ENCODE measurements around the gene DAB1. TPM values are rescaled to one million over a fixed set of nuclear protein-coding genes. Genes with fewer than 3 reads are reported as not detected.
"Not testable (repeated sequence)": the region's sequence is repeated elsewhere in the genome, so short reads cannot be mapped to it uniquely, and the experiment has no call there.

The DAB1 gene
- total RNA-seq, 1 experiment from 2014 or later: not detected

DNA sequence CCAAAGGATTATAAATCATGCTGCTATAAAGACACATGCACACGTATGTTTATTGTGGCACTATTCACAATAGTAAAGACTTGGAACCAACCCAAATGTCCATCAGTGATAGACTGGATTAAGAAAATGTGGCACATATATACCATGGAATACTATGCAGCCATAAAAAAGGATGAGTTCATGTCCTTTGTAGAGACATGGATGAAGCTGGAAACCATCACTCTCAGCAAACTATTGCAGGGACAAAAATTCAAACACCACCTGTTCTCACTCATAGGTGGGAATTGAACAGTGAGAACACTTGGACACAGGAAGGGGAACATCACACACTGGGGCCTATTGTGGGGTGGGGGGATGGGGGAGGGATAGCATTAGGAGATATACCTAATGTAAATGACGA is 203.0 kb downstream of the DAB1 start:
- not testable (repeated sequence) for H3K4me1 ChIP-seq (replicated peaks); H3K4me3 ChIP-seq; H3K27me3 ChIP-seq (replicated peaks); DNase-seq (ENCODE audit: low read depth in 1 of 2, low spot score in 2 of 2); H3K36me3 ChIP-seq; H3K27ac ChIP-seq; H3K9me3 ChIP-seq (replicated peaks)

DNA sequence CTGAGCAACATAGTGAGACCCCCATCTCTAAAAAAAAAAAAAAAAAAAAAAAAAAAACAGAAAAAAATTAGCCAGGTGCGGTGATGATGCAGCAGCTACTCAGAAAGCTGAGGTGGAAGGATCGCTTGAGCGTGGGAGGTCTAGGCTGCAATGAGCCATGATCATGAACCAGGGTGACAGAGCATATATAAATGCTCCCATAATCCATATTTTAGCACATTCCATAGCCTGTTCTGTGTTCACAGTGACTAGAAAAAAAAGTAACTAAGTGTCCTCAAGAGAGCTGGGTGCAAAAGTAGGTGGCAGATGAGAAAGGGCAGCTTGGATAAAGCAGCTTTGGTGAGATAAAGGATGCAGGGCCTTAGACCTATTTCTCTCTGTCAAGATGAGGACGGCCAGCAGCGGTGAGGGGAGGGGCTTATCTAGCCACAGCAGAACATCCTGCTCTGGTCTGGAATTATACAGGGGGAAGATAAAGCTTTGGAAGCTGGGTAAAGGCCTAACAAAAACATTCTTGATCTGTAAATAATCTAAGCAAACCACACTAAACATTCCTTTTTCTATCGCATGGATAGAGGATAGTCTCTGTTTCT is 205.3 kb downstream of the DAB1 start:
- DNase-seq (ENCODE audit: low read depth in 1 of 2, low spot score in 2 of 2): no peak
- no peaks in the 10 kb centered on the region for H3K36me3 ChIP-seq
- H3K27ac ChIP-seq: no peak overlapping the region

DNA sequence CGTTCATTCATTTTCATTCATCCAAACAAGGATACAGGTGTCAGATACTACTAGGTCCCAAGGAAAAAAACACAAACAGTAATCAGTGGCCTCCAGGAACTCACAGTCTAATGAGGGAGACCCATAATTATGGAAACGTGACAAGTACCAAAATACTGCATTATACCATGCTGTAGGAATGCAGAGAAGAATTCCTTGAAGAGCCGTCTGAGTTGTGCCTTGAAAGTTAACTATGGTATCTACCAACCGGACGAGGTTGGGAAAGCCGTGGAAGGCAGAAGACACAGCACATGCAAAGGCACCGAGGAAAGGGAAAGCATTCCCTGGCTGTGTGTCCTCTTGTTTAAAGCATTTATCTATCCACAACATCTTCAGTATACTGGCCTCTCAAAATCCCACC is 206.0 kb downstream of the DAB1 start:
- Histone ChIP-seq H3K9me3 (replicated peaks) (no peaks in the 10 kb centered on the region), H3K36me3 (no peaks in the 10 kb centered on the region), H3K4me1 (replicated peaks) (no peaks in the 10 kb centered on the region), H3K27me3 (replicated peaks) (peaks cover 3% of the 10 kb centered on the region; the same call in 1 of the 2 replicates), H3K4me3 (no peak overlapping the region), H3K27ac (no peak overlapping the region)
- no peak for DNase-seq (ENCODE audit: low read depth in 1 of 2, low spot score in 2 of 2)

More for the DNA sequence above, 205.3 kb downstream of the DAB1 start:
- H3K4me3 ChIP-seq: no peak overlapping the region
- H3K4me1 ChIP-seq (replicated peaks): no peaks in the 10 kb centered on the region
- no peaks in the 10 kb centered on the region for H3K9me3 ChIP-seq (replicated peaks)
- H3K27me3 ChIP-seq (replicated peaks): peaks cover 2% of the 10 kb centered on the region; the same call in 1 of the 2 replicates

DNA sequence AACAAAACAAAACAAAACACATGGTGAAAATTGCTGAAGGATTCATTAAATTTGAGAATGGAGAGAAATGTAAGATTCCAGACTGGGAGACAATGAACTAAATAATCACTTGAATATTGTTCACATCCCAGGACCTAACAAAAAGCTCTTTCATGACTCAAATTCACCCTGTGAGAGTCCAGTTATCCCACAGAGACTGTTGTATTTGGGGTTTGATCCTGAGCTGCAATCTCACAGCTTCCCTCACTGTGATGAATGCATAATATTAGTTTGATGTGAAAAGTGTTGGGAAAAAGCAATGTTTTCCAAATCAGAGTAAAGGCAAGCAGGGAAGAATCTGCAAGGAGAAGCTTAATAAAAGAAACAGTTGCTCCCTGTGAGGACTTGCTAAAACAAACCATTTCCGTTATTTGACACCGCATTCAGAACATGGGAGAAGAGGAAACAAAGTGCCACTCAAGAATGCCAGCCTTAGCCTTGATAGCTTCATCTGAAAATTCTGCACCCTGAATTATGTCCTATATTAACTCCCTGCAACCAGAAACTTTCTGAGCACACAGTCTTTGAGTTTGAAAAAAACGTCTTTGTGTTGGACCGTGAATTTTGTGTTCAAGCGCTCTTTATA is 208.8 kb downstream of the DAB1 start:
- Histone ChIP-seq H3K9me3 (replicated peaks) (no peaks in the 10 kb centered on the region), H3K27me3 (replicated peaks) (peaks cover 3% of the 10 kb centered on the region; the same call in 1 of the 2 replicates), H3K36me3 (no peaks in the 10 kb centered on the region), H3K27ac (no peak overlapping the region), H3K4me1 (replicated peaks) (no peaks in the 10 kb centered on the region), H3K4me3 (no peak overlapping the region)
- DNase-seq (ENCODE audit: low read depth in 1 of 2, low spot score in 2 of 2): no peak

DNA sequence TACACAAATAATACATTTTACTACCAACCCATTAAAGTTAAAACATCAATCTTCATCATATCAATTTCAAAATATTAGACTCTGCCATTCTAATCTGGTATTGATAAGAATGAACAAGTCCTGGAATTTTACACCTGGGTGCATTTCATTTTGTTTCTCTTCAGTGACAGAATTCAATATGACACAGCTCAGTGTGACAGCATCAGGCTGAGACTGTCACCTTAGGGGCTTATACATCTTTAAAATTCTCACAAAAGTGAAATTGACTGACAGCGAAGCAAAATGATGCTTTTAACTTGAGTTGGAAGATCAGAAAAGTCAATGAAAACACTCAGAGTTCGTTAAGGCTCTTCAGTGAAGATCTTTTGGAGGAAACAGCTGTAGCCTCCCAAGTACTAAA is 213.0 kb downstream of the DAB1 start:
- H3K9me3 ChIP-seq (replicated peaks): no peaks in the 10 kb centered on the region
- no peak for DNase-seq (ENCODE audit: low read depth in 1 of 2, low spot score in 2 of 2)
- no peaks in the 10 kb centered on the region for H3K4me1 ChIP-seq (replicated peaks)
- H3K27ac ChIP-seq: no peak overlapping the region
- H3K4me3 ChIP-seq: no peak overlapping the region
- no peaks in the 10 kb centered on the region for H3K36me3 ChIP-seq
- peaks cover 3% of the 10 kb centered on the region; the same call in 1 of the 2 replicates for H3K27me3 ChIP-seq (replicated peaks)

DNA sequence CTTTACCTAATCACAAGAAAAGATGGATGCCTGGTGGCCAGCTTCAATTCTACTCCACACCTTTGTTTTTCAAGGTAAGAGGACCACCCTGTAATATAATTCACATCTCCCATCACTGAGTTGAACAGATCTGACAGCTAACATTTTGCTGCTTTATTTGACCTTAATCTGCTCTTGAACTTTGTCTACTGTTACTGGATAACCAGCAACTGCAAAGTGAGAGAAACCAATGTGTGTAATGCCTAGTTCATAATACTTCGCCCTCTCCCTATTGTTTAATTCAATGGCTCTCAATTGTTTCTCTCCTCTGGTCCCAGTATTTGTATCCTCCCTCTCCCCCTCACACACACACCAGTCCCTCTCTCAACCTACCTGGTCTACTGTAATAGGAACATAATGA is 214.4 kb downstream of the DAB1 start:
- no peaks in the 10 kb centered on the region for H3K4me1 ChIP-seq (replicated peaks)
- no peak overlapping the region for H3K27ac ChIP-seq
- DNase-seq (ENCODE audit: low read depth in 1 of 2, low spot score in 2 of 2): no peak
- H3K27me3 ChIP-seq (replicated peaks): peaks cover 3% of the 10 kb centered on the region; the same call in 1 of the 2 replicates
- no peaks in the 10 kb centered on the region for H3K9me3 ChIP-seq (replicated peaks)
- no peak overlapping the region for H3K4me3 ChIP-seq
- no peaks in the 10 kb centered on the region for H3K36me3 ChIP-seq

DNA sequence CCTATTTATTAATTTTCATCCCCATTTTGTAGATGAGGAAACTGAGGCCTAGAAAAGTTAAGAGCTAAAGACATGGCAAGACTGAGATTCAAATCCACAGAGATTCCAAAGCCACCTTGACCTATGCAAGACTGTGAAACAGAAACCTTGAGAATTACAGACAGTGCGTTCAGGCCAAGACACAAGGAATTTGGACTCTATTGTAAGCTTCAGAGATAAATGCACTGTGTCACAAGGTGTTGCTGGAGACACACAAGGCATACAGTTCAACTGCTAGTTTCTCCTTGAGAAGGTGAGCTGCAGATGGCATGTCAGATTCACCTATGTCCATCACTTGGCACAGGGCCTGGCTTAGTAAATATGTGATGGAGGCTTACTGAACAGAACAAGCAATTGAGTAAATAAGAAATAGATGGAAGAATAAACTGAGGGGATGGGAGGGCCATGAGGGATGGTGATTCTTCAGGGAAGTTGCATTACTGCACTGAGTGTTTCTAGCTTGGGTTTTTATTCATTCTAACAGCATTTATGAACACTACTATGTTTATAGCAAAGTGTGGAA is 215.0 kb downstream of the DAB1 start:
- no peak overlapping the region for H3K4me3 ChIP-seq
- H3K4me1 ChIP-seq (replicated peaks): no peaks in the 10 kb centered on the region
- no peak for DNase-seq (ENCODE audit: low read depth in 1 of 2, low spot score in 2 of 2)
- H3K36me3 ChIP-seq: no peaks in the 10 kb centered on the region
- H3K9me3 ChIP-seq (replicated peaks): no peaks in the 10 kb centered on the region
- H3K27ac ChIP-seq: no peak overlapping the region
- H3K27me3 ChIP-seq (replicated peaks): peaks cover 3% of the 10 kb centered on the region; the same call in 1 of the 2 replicates

DNA sequence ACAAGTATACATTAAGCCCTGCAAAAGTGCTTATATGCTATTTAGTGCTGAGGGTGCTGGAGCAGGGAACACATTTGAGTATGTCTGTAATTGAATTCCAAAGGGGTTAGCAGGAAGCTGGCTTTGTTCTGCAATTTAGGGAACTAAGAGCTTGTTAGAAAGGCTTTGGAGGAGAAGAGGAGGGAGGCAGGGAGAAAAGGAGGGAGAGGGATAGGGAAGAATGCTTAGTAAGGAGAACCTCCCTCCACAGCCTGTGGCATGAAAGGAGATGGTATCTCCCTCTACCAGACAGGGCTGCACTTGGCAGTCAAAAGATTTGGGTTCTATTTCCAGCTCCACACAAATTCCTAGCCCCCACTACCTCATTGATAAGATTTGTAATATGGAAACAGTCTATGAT is 217.8 kb downstream of the DAB1 start:
- Histone ChIP-seq H3K27ac (no peak overlapping the region), H3K36me3 (no peaks in the 10 kb centered on the region), H3K4me1 (replicated peaks) (no peaks in the 10 kb centered on the region), H3K9me3 (replicated peaks) (no peaks in the 10 kb centered on the region), H3K4me3 (no peak overlapping the region), H3K27me3 (replicated peaks) (no peaks in the 10 kb centered on the region; the same call in 1 of the 2 replicates)
- no peak for DNase-seq (ENCODE audit: low read depth in 1 of 2, low spot score in 2 of 2)

DNA sequence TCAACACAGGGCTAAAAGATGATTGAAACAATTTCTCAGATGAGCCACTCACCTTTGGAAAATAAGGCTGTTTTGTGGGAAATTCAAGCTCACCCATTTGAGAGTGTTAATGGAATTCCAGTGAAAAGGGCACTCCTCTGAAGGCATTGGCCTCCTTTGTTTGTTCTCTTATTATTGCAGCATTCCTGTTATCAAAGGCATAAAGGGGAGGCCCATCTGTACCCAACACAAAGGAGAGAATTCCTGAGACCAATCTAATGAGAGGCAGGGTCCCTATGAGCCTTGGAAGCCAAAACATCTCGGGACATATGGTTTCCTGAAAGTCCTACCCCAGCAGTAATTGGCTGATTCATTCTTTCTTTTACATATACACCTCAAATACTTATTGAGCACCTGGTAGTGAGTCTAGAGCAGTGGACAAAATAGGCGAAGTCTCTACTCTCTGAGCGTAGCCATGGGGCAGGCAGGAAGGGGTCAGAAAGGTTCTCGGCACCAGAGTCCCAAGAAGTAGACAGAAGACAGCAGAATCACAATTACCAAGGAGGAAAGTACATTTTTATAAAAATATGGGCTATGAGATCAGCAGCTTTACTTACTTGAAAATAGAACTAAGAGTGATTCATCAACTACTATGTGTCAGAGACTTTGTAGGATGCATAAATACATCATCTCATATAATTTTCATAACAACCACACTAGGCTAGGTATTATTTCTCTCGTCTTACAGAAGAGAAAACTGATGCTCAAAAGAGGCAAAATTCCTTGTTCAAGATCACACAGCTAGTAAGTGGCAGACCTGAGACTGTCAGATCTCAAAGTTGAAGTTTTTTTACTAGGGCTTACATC is 218.7 kb downstream of the DAB1 start:
- no peaks in the 10 kb centered on the region for H3K4me1 ChIP-seq (replicated peaks)
- no peaks in the 10 kb centered on the region for H3K9me3 ChIP-seq (replicated peaks)
- H3K4me3 ChIP-seq: no peak overlapping the region
- no peaks in the 10 kb centered on the region; the same call in 1 of the 2 replicates for H3K27me3 ChIP-seq (replicated peaks)
- DNase-seq (ENCODE audit: low read depth in 1 of 2, low spot score in 2 of 2): no peak
- no peak overlapping the region for H3K27ac ChIP-seq
- H3K36me3 ChIP-seq: no peaks in the 10 kb centered on the region

DNA sequence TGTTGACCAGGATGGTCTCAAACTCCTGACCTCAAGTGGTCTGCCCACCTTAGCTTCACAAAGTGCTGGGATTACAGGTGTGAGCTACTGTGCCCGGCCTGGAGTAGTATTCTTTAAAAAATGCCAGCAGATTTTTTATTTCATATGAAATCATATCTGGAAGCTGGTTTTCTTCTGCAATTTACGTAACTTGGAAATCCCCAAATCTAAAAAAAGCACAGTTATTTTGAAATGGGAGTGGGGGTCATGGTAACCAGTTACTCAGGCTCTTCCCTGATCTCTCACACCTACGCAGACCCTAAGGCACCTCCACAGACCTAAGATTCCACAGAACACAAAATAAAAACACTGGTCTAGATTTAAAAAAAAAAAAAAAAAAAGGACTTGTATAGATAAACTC is 219.8 kb downstream of the DAB1 start:
- DNase-seq (ENCODE audit: low read depth in 1 of 2, low spot score in 2 of 2): no peak
- H3K4me1 ChIP-seq (replicated peaks): no peaks in the 10 kb centered on the region
- no peaks in the 10 kb centered on the region for H3K9me3 ChIP-seq (replicated peaks)
- H3K27ac ChIP-seq: no peak overlapping the region
- no peaks in the 10 kb centered on the region; the same call in 1 of the 2 replicates for H3K27me3 ChIP-seq (replicated peaks)
- no peaks in the 10 kb centered on the region for H3K36me3 ChIP-seq
- no peak overlapping the region for H3K4me3 ChIP-seq

DNA sequence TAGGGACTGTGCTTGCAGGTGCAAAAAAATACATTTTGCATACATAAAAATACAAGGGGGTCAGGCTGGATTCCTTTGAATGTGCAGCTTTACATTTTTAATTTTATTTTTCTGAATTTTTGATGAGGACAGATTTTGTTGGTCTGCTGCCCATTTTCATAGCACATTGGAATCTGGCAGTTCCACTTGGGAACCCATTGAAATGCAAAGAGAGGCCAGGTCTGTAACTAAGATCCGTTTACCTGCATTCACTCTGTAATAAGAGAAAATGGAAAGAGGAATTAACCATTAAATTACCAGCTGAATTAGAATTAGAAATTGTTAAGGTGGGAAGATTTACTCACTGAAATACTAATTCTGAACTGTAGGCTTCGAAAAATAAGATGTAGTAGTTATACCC is 221.6 kb downstream of the DAB1 start:
- Histone ChIP-seq H3K4me3 (no peak overlapping the region), H3K36me3 (no peaks in the 10 kb centered on the region), H3K4me1 (replicated peaks) (no peaks in the 10 kb centered on the region), H3K27me3 (replicated peaks) (no peaks in the 10 kb centered on the region), H3K9me3 (replicated peaks) (no peaks in the 10 kb centered on the region), H3K27ac (no peak overlapping the region)
- DNase-seq (ENCODE audit: low read depth in 1 of 2, low spot score in 2 of 2): no peak

DNA sequence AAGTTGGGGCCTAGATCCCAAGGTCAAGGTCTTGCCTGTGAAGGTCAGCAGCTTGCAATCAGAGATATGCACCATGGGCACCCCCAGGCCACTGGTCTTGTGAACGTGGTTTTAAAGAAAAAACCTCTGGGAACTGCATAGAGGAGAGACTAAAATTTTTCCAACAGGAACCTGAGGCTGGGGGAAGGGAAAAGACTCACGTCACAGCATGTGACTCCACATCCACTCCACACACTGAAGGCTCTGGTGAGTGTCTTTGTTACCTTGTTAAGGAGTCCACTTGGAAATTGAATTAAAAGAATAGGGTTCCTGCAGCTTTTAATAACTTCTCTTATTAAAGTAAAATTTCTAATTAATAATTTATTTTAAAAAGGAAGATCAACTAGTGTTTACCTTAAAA is 224.9 kb downstream of the DAB1 start:
- H3K36me3 ChIP-seq: no peaks in the 10 kb centered on the region
- no peak for DNase-seq (ENCODE audit: low read depth in 1 of 2, low spot score in 2 of 2)
- H3K27ac ChIP-seq: no peak overlapping the region
- H3K4me1 ChIP-seq (replicated peaks): no peaks in the 10 kb centered on the region
- no peaks in the 10 kb centered on the region for H3K9me3 ChIP-seq (replicated peaks)
- H3K27me3 ChIP-seq (replicated peaks): 0 out of 2 replicates have a peak, but pooled peaks cover 2% of the 10 kb centered on the region
- H3K4me3 ChIP-seq: no peak overlapping the region

DNA sequence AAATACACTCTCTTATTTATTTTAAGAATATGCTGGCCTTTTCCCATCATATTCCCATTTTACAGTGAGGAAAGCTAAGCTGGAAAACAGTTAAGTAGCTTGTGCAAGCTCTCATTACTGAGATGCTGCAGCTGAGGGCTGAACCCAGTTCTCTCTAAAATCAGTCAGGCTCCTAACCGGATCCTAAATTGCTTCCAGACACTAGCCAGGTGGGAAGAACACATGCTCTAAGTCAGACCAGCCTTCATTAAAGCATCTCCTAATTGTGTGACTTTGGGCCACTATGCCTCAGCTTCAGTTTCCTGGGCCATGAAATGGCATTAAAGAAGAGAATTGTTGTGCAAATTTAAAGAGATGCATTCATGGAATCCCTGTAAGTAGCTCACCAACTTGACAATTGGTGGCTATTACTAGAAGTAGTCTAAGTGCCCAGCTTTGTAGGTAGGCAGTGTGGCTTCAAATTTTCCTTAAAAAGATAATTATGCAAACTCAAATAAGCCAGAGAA is 228.4 kb downstream of the DAB1 start:
- no peaks in the 10 kb centered on the region for H3K4me1 ChIP-seq (replicated peaks)
- H3K27me3 ChIP-seq (replicated peaks): 0 out of 2 replicates have a peak, but pooled peaks cover 2% of the 10 kb centered on the region
- H3K27ac ChIP-seq: no peak overlapping the region
- H3K4me3 ChIP-seq: no peak overlapping the region
- H3K36me3 ChIP-seq: no peaks in the 10 kb centered on the region
- no peak for DNase-seq (ENCODE audit: low read depth in 1 of 2, low spot score in 2 of 2)
- H3K9me3 ChIP-seq (replicated peaks): no peaks in the 10 kb centered on the region
